GM19193 (cell line): ENCODE measurements around the gene CHAMP1.
A peak's percentile ranks its signal among the peaks of the same experiment; 100 is the strongest.

ENCODE experiments used
- POLR2A ChIP-seq: IDR thresholded peaks from 4 replicates; pipeline ENCODE4 v1.6.1; 2011; ENCODE audit not compliant: insufficient read depth, insufficient read length; ENCODE audit errors: extremely low read depth

Gene CHAMP1

DNA sequence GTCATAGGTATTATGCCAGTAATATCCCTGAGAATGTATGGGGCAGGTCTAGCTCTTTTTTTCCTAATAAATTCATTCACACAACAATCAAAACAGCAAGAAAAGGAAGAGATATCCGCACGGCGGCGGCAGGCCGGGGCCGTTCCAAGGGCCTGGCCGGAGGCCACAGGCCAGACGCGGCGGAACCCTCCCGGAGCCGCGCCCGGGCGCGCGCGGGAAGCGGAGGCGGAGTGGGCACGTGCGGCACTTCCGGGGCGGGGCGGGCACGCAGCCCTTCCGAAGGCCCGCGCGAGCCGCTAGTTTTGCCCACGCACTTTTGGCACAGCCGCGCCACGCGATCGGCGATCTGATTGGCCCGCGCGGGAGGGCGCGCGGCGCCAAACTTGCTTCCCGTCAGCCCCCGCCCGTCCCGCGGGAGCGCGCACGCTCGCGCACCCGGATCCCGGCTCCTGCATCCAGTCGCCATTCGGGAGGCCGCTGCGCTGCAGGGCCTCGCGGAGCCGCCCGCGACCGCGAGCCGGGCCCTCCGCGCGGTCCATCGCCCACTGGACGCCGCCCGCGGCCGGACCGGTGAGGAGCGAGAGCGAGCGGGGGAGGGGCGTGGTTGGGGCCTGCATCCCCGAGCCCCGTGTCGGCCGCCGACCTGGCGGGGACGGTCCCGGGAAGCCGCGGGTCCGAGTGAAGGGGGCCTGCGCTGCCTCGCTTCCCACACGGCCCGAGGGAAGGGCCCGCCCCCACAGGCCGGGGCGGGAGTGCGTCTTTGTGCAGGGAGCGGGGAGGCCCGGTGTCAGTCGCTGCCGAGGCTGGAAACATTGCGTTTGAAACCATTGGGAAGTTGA lies at the start of gene CHAMP1:
TSS of gene CHAMP1 (plus strand) at position 430 of the 839 bp plus-strand sequence. CDS start 9,340 bp downstream, outside the sequence.
- peak; percentile 97 for TF ChIP-seq POLR2A

DNA sequence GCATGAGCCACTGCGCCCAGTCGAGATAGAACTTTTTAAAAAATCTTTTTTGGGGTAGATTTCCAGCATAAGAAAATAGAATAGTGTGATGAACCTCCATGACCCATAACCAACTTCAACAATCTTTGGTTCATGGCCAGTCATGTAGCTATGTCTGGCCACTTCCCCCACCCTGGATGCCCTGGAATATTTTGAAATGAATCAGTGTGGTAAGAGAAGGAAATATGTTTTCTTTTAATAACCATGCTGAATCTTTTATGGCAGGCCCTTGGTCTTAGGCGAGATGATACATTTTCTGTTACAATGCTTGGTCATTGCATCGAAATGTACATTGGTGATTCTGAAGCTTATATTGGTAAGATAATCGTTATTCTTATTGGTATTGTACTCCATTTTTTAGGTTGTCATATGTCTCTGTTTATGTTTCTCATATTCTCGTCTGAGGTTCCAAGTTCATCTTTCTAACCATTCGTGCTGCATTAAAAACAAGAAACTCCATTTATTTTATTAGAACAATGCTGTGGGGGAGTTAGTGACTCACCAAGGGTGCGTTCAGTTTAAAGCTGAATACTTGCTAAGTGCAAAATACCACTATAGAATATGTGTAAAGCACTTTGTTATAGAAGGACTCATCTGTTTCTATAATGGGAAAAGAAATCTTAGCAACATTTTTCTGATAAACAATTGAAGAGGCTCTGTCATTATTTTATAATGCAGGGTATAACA lies 49.3 kb upstream of the CHAMP1 start:
- no peak for TF ChIP-seq POLR2A

DNA sequence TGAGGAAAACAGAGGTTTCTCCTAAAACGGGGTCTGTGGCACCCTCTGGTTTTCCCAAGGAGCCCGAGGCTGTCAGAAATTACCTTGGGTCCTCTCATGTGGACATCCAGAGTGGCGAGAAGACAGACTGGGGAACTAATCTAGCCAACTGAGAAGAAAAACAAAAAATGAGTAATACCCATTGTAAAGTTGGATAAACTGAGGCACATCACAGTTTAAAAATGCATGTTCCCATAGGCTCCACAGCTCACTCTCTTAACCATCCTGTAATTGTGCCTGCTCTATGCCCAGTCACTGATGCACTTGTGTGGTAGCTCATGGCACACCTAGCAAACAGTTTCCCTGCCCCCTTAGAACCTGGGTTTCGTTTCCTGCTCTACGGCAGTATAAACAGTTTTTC lies 48.1 kb upstream of the CHAMP1 start:
- no peak for TF ChIP-seq POLR2A

DNA sequence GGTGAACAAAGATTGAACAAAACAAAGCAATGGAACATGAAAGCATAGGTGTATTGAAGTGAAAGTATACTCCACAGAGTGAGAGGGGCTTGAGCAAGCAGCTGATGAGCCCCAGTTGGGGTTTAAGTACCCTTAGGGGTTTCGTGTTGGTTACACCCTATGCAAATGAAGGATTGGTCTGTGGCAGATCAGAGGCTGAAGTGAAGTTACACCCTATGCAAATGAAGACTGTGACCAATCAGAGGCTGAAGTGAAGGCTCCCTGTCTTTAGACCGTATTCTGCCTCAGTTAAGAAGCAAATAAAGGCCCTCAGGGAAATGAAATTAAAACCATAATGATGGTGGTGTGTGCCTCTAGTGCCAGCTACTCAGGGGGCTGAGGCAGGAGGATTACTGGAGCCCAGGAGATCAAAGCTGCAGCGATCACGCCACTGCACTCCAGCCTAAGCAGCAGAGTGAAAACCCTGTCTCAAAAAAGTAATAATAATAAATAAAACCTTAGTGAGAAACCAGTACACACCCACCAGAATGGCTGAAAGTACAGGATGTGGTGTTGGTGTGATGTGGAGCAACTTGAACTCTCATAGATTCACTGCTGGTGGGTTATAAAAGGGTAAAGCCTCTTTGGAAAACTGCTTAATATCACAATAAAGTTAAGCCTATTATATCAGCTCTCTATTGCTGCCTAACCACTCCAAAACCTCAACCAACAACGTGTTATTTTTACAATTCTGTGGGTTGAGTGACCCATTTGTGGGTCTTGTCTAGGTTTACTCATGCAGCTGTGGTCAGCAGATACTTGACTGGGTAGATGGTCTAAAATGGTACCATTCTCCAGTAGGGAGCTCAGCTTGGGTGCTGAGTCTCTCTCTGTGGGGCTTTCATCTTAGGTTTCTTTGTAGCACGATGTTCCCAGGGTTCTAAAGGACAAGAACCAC lies 45.7 kb upstream of the CHAMP1 start:
- TF ChIP-seq POLR2A, result no peak

- TF ChIP-seq POLR2A, result no peak
Measured at GRCh38 chr13:114269281-114269770, 45.0 kb upstream of the CHAMP1 start.

- no peak for TF ChIP-seq POLR2A
Measured at GRCh38 chr13:114272977-114273376, 41.3 kb upstream of the CHAMP1 start.

GRCh38 chr13:114275304-114275703 lies 39.0 kb upstream of the CHAMP1 start:
- no peak for TF ChIP-seq POLR2A

DNA sequence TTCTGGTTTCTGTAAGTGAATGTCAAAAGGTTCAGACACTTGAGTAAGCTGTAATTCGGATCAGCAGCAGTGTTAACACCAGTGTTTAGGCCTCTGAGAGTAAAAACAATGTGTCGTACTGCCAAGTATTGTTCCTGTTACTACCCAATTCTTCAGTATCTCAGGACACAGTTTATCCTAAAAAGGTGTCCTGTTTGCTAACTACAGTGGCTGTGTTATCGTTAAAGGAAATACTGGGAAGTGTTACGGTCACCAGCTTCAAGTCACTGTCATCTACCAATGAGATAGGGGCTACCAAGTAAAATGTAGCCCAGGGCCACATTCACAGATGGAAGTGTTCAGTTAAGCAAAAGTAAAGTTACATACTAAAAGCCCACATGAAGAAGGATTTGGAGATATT lies 35.2 kb upstream of the CHAMP1 start:
- TF ChIP-seq POLR2A, result no peak

GRCh38 chr13:114279758-114280355 lies 34.4 kb upstream of the CHAMP1 start:
- no peak for TF ChIP-seq POLR2A

DNA sequence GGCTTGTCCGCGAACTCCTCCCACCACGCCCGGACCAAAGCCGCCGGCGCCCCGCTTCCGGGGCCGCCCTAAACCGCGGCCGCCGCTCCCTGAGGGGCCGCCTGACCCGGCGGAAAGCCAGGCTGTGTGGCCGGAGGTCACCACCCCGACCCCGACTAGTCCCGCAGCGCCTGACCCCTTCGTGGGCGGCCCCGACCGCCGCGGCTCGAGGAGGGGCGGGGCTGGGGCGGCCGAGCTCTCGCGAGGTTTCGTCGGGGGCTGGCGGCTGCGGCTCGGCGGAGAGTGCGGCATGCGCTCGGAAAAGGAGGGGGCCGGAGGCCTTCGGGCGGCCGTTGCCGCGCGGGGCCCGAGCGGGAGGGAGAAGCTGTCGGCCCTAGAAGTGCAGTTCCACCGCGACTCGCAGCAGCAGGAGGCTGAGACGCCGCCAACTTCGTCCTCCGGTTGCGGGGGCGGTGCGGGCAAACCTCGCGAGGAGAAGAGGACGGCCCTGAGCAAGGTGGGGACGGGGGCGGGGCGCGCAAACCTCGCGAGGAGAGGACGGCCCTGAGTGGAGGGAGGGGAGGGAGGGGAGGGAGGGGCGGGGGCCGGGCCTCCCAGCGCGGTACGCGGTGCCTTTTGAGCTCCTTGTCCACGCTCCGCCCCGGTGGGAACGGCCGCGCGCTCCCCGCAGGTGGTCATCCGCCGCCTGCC lies 32.8 kb upstream of the CHAMP1 start, which contains the start of gene UPF3A:
TSS of gene UPF3A (plus strand) at position 251 of the 690 bp plus-strand sequence. CDS start at position 290, 39 bp downstream.
- peak; percentile 89 for TF ChIP-seq POLR2A

DNA sequence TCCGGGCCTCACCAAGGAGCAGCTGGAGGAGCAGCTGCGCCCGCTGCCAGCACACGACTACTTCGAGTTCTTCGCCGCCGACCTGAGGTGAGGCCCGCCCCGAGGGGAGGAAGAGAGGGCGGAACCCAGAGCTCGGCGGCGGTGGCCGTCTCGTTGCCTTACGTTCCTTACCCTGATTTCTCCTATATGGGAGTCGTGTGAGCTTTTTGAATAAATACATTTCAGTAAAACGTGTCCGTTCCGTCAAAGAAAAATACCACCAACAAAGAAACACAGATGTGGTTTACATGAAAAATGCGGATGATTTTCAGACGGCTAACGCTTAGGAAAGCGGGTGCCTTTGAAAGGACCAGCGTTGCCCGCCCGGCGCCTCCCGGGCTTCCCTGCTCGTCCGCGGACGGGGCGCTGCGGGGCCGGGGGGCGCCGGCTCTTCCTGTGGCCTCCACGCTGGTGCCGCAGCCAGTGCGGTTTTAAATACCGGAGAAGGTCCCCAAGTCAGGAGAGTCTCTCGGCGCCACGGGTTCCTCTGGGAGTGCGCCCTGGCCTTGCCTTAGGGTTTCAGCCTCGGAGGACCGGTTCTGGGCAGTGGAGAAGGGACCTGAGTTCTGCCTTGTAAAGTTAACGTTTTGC lies 32.1 kb upstream of the CHAMP1 start:
- peak; percentile 19 for TF ChIP-seq POLR2A

DNA sequence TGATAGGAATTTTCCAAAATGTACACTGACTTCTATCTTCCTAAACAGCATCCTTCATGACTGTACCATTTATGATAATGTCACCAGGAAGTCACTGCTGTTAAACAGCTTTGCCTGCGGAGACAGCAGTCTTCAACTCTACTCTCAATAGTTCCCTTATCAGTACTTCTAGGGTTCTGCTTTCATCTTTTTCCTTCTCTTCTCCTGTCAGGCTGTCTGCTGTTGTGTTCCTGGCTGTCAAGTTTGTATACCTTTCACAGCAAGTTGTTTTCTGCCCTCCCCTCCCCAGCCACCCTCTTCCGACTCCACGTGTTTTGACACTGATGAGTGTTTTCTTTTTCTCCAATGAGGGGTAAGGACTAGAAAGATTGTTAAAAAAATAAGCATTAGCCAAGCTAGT lies 30.7 kb upstream of the CHAMP1 start:
- TF ChIP-seq POLR2A, result no peak

- TF ChIP-seq POLR2A, result no peak
Measured at GRCh38 chr13:114284680-114285079, 29.6 kb upstream of the CHAMP1 start.
